ENCODE data around the gene L3MBTL4.
"Not testable (repeated sequence)": the region's sequence is repeated elsewhere in the genome, so short reads cannot be mapped to it uniquely, and the experiment has no call there.

Gene L3MBTL4

GRCh38 chr18:6055711-6056110, 359.0 kb downstream of the L3MBTL4 start:
- no peak overlapping the region for H3K9ac ChIP-seq (ENCODE audit: low read length)

GRCh38 chr18:6054256-6054842, 360.4 kb downstream of the L3MBTL4 start:
- Histone ChIP-seq H3K4me1 (ENCODE audit: control insufficient read depth, insufficient read depth, low read length) (no peaks in the 10 kb centered on the region), H3K4me3 (ENCODE audit: low read length) (no peak overlapping the region), H3K27me3 (ENCODE audit: control insufficient read depth, insufficient read depth, low read length) (no peaks in the 10 kb centered on the region)

More at GRCh38 chr18:6055711-6056110, 359.0 kb downstream of the L3MBTL4 start:
- Histone ChIP-seq H3K27me3 (ENCODE audit: control insufficient read depth, insufficient read depth, low read length) (no peaks in the 10 kb centered on the region), H3K9me3 (ENCODE audit: control insufficient read depth, low read length) (no peaks in the 10 kb centered on the region), H3K36me3 (ENCODE audit: control insufficient read depth, insufficient read depth, low read length) (no peaks in the 10 kb centered on the region), H3K4me3 (ENCODE audit: low read length) (no peak overlapping the region), H3K4me1 (ENCODE audit: control insufficient read depth, insufficient read depth, low read length) (no peaks in the 10 kb centered on the region)

GRCh38 chr18:6052449-6052913, 362.2 kb downstream of the L3MBTL4 start:
- Histone ChIP-seq H3K9ac (ENCODE audit: low read length) (no peak overlapping the region), H3K4me1 (ENCODE audit: control insufficient read depth, insufficient read depth, low read length) (no peaks in the 10 kb centered on the region), H3K27me3 (ENCODE audit: control insufficient read depth, insufficient read depth, low read length) (no peaks in the 10 kb centered on the region), H3K4me3 (ENCODE audit: low read length) (no peak overlapping the region), H3K36me3 (ENCODE audit: control insufficient read depth, insufficient read depth, low read length) (no peaks in the 10 kb centered on the region), H3K9me3 (ENCODE audit: control insufficient read depth, low read length) (no peaks in the 10 kb centered on the region)

More at GRCh38 chr18:6054256-6054842, 360.4 kb downstream of the L3MBTL4 start:
- Histone ChIP-seq H3K9me3 (ENCODE audit: control insufficient read depth, low read length) (no peaks in the 10 kb centered on the region), H3K9ac (ENCODE audit: low read length) (no peak overlapping the region), H3K36me3 (ENCODE audit: control insufficient read depth, insufficient read depth, low read length) (no peaks in the 10 kb centered on the region)

- H3K36me3 ChIP-seq (ENCODE audit: control insufficient read depth, insufficient read depth, low read length); H3K4me1 ChIP-seq (ENCODE audit: control insufficient read depth, insufficient read depth, low read length); H3K9ac ChIP-seq (ENCODE audit: low read length); H3K27me3 ChIP-seq (ENCODE audit: control insufficient read depth, insufficient read depth, low read length); H3K4me3 ChIP-seq (ENCODE audit: low read length); H3K9me3 ChIP-seq (ENCODE audit: control insufficient read depth, low read length): not testable (repeated sequence)
Observed at GRCh38 chr18:6047596-6047995, 367.1 kb downstream of the L3MBTL4 start.

- no peaks in the 10 kb centered on the region for H3K9me3 ChIP-seq (ENCODE audit: control insufficient read depth, low read length)
- no peaks in the 10 kb centered on the region for H3K27me3 ChIP-seq (ENCODE audit: control insufficient read depth, insufficient read depth, low read length)
- no peak overlapping the region for H3K9ac ChIP-seq (ENCODE audit: low read length)
- no peaks in the 10 kb centered on the region for H3K36me3 ChIP-seq (ENCODE audit: control insufficient read depth, insufficient read depth, low read length)
- H3K4me1 ChIP-seq (ENCODE audit: control insufficient read depth, insufficient read depth, low read length), result no peaks in the 10 kb centered on the region
- H3K4me3 ChIP-seq (ENCODE audit: low read length), result no peak overlapping the region
Observed at GRCh38 chr18:6044773-6045172, 369.9 kb downstream of the L3MBTL4 start.

- Histone ChIP-seq H3K36me3 (ENCODE audit: control insufficient read depth, insufficient read depth, low read length) (no peaks in the 10 kb centered on the region), H3K9ac (ENCODE audit: low read length) (no peak overlapping the region), H3K4me3 (ENCODE audit: low read length) (no peak overlapping the region), H3K27me3 (ENCODE audit: control insufficient read depth, insufficient read depth, low read length) (no peaks in the 10 kb centered on the region), H3K9me3 (ENCODE audit: control insufficient read depth, low read length) (no peaks in the 10 kb centered on the region), H3K4me1 (ENCODE audit: control insufficient read depth, insufficient read depth, low read length) (no peaks in the 10 kb centered on the region)
Observed at GRCh38 chr18:6044319-6044718, 370.4 kb downstream of the L3MBTL4 start.

- Histone ChIP-seq H3K4me3 (ENCODE audit: low read length) (no peak overlapping the region), H3K4me1 (ENCODE audit: control insufficient read depth, insufficient read depth, low read length) (no peaks in the 10 kb centered on the region), H3K9ac (ENCODE audit: low read length) (no peak overlapping the region), H3K36me3 (ENCODE audit: control insufficient read depth, insufficient read depth, low read length) (no peaks in the 10 kb centered on the region), H3K9me3 (ENCODE audit: control insufficient read depth, low read length) (no peaks in the 10 kb centered on the region), H3K27me3 (ENCODE audit: control insufficient read depth, insufficient read depth, low read length) (no peaks in the 10 kb centered on the region)
Observed at GRCh38 chr18:6039055-6039454, 375.7 kb downstream of the L3MBTL4 start.

- Histone ChIP-seq H3K4me1 (ENCODE audit: control insufficient read depth, insufficient read depth, low read length) (no peaks in the 10 kb centered on the region), H3K4me3 (ENCODE audit: low read length) (no peak overlapping the region), H3K9ac (ENCODE audit: low read length) (no peak overlapping the region), H3K27me3 (ENCODE audit: control insufficient read depth, insufficient read depth, low read length) (no peaks in the 10 kb centered on the region), H3K36me3 (ENCODE audit: control insufficient read depth, insufficient read depth, low read length) (no peaks in the 10 kb centered on the region), H3K9me3 (ENCODE audit: control insufficient read depth, low read length) (no peaks in the 10 kb centered on the region)
Observed at GRCh38 chr18:6031442-6031841, 383.3 kb downstream of the L3MBTL4 start.

- Histone ChIP-seq H3K9ac (ENCODE audit: low read length) (no peak overlapping the region), H3K27me3 (ENCODE audit: control insufficient read depth, insufficient read depth, low read length) (no peaks in the 10 kb centered on the region), H3K9me3 (ENCODE audit: control insufficient read depth, low read length) (no peaks in the 10 kb centered on the region), H3K4me1 (ENCODE audit: control insufficient read depth, insufficient read depth, low read length) (no peaks in the 10 kb centered on the region), H3K4me3 (ENCODE audit: low read length) (no peak overlapping the region), H3K36me3 (ENCODE audit: control insufficient read depth, insufficient read depth, low read length) (no peaks in the 10 kb centered on the region)
Observed at GRCh38 chr18:6031002-6031401, 383.7 kb downstream of the L3MBTL4 start.

- no peak overlapping the region for H3K9ac ChIP-seq (ENCODE audit: low read length)
- H3K27me3 ChIP-seq (ENCODE audit: control insufficient read depth, insufficient read depth, low read length), result no peaks in the 10 kb centered on the region
- H3K4me1 ChIP-seq (ENCODE audit: control insufficient read depth, insufficient read depth, low read length), result no peaks in the 10 kb centered on the region
- H3K4me3 ChIP-seq (ENCODE audit: low read length), result no peak overlapping the region
- no peaks in the 10 kb centered on the region for H3K36me3 ChIP-seq (ENCODE audit: control insufficient read depth, insufficient read depth, low read length)
- H3K9me3 ChIP-seq (ENCODE audit: control insufficient read depth, low read length), result no peaks in the 10 kb centered on the region
Observed at GRCh38 chr18:6024745-6025248, 389.9 kb downstream of the L3MBTL4 start.

GRCh38 chr18:6023551-6023950, 391.2 kb downstream of the L3MBTL4 start:
- Histone ChIP-seq H3K27me3 (ENCODE audit: control insufficient read depth, insufficient read depth, low read length) (no peaks in the 10 kb centered on the region), H3K9me3 (ENCODE audit: control insufficient read depth, low read length) (no peaks in the 10 kb centered on the region), H3K36me3 (ENCODE audit: control insufficient read depth, insufficient read depth, low read length) (no peaks in the 10 kb centered on the region), H3K4me1 (ENCODE audit: control insufficient read depth, insufficient read depth, low read length) (no peaks in the 10 kb centered on the region), H3K4me3 (ENCODE audit: low read length) (no peak overlapping the region), H3K9ac (ENCODE audit: low read length) (no peak overlapping the region)

GRCh38 chr18:6022845-6023244, 391.9 kb downstream of the L3MBTL4 start:
- Histone ChIP-seq H3K9ac (ENCODE audit: low read length) (no peak overlapping the region), H3K9me3 (ENCODE audit: control insufficient read depth, low read length) (no peaks in the 10 kb centered on the region), H3K4me3 (ENCODE audit: low read length) (no peak overlapping the region), H3K36me3 (ENCODE audit: control insufficient read depth, insufficient read depth, low read length) (no peaks in the 10 kb centered on the region), H3K27me3 (ENCODE audit: control insufficient read depth, insufficient read depth, low read length) (no peaks in the 10 kb centered on the region), H3K4me1 (ENCODE audit: control insufficient read depth, insufficient read depth, low read length) (no peaks in the 10 kb centered on the region)

- Histone ChIP-seq H3K4me3 (ENCODE audit: low read length) (no peak overlapping the region), H3K27me3 (ENCODE audit: control insufficient read depth, insufficient read depth, low read length) (no peaks in the 10 kb centered on the region), H3K9ac (ENCODE audit: low read length) (no peak overlapping the region), H3K4me1 (ENCODE audit: control insufficient read depth, insufficient read depth, low read length) (no peaks in the 10 kb centered on the region), H3K9me3 (ENCODE audit: control insufficient read depth, low read length) (no peaks in the 10 kb centered on the region), H3K36me3 (ENCODE audit: control insufficient read depth, insufficient read depth, low read length) (no peaks in the 10 kb centered on the region)
Observed at GRCh38 chr18:6022074-6022444, 392.7 kb downstream of the L3MBTL4 start.
